GM19324 (cell line): ENCODE data around the gene PPP1R12C.
"Not testable (repeated sequence)": the region's sequence is repeated elsewhere in the genome, so short reads cannot be mapped to it uniquely, and the experiment has no call there.

Experiments
- ATAC-seq: cut with Tn5 transposase; IDR thresholded peaks from one replicate; pipeline ENCODE4 v1.9.1; 2021; ENCODE audit warnings: mild to moderate bottlenecking, moderate library complexity; ENCODE audit not compliant: unreplicated experiment, low FRiP score

PPP1R12C gene

DNA sequence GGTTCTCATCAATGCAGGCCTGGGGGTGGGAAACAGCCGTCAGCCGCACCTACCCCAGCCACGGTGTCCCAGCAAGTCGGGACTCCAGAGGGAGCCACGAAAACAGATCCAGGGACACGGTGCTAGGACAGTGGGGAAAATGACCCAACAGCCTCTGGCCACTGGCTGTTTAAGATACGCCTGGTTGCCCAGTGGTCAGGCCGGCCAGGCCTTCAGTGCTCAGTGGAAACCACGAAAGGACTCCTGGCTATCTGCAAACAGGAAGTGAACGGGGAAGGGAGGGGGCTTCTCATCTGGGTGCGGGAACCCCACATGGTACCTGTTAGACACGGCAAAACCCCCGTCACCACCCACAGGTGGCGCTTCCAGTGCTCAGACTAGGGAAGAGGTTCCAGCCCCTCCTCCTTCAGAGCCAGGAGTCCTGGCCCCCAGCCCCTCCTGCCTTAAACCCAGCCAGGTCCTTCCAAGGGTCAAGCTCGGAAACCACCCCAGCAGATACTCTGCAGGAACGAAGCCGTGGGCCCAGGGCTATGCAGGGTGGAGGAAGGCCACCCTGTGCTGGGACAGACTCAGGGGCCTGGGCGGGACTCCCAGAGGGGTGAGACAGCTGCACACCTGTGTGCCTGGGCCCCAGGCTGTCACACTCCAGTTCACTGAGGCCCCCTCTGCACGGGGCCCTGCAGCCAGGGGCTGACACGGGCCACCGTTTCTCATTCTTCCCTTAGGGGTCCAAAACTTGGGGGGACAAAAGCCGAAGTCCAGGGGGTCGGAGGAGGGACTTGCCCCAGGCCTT, 4.5 kb downstream of the PPP1R12C start:
- no peak for ATAC-seq

DNA sequence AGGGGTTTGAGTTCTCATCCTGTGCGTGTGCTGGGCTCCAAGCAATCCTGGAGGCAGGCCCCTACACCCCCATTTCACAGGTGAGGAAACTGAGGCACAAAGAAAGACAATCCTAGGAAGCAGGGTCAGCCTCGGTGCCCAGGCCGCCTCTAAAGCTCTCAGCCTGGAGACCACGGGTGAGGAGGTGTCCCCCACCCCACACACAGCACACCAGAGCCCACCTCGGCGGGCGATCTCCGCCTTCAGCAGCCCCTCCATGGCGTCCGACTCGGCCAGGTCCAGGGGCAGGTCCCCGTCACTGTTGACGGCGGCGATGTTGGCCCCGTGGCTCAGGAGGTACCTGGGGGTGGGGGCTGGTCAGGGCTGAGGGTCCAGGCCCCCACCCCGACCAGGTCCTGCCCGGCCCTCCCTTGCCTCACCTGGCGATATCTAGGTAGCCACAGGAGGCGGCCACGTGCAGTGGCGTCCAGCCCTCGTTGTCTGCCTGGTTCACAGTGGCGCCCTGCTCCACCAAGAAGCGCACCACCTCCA, 5.1 kb downstream of the PPP1R12C start:
- no peak for ATAC-seq

DNA sequence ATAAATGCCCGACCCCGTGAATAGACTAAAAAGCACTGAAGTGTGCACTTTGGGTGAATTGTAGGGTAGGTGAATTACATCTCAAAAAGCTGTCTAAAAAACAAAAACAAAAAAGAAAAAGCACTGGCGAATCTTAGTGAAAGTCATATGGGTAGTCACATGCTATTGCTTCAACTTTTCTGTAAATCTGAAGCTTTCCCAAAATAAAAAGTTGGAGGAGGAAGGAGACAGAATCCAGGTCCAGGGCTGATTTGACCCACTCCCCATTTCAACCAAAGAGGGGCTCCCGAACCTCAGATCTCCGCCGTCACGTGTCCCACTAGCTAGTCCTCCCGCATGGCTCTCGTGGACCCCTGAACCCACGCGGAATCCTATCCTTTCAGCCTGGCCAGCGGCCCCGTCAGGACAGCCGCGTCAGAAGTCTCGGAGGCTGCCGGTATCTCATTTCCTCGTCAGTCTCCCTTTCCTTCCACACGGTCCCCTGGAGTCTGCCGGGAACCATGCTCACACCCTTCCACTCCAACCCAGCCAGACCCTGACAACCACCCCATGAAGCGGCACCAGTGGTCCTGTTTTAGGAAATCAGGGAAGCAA, 6.1 kb downstream of the PPP1R12C start:
- ATAC-seq, result no peak

DNA sequence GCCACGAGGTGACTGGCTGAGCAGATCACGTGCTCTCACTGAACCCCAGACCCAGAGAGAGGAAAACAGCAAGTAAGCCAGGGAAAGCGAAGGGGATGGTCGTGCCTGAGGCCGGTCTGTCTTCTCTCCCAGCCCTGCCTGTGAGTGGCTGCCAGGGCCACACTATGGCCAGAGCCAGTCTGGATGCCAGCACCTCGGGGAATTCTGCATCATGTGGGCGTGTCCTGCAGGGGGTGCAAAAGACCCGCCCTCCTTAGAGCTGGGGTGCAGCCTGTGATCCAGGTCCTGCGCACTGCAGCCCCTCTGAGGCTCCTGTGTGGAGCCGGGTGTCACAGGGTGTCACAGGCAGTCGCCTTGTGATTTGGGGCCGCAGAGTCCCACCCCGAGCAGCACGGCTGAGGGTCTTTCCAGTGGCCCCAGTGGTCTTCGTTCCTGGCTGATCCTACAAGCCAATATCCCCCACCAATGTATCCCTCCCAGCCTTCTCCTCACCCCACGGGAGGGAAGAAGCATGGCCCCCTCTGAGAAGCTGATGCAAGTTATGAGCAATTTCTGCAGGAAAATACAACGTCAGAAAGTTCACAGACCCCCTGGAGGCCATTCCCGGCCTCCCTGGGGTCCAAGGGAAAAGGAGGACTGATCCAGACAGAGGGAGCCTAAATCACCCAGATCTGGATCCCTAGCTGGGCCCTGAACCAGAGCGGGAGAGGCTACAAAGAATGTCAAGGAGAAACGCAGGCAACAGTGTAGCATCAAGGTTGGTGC, 7.7 kb downstream of the PPP1R12C start:
- ATAC-seq, result no peak

DNA sequence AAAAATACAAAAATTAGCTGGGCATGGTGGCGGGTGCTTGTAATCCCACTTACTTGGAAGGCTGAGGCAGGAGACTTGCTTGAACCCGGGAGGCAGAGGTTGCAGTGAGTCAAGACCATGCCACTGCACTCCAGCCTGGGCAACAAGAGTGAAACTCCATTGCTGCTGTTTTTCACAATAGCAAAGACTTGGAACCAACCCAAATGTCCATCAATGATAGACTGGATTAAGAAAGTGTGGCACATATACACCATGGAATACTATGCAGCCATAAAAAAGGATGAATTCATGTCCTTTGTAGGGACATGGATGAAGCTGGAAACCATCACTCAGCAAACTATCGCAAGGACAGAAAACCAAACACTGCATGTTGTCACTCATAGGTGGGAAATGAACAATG, 10.2 kb downstream of the PPP1R12C start:
- not testable (repeated sequence) for ATAC-seq

DNA sequence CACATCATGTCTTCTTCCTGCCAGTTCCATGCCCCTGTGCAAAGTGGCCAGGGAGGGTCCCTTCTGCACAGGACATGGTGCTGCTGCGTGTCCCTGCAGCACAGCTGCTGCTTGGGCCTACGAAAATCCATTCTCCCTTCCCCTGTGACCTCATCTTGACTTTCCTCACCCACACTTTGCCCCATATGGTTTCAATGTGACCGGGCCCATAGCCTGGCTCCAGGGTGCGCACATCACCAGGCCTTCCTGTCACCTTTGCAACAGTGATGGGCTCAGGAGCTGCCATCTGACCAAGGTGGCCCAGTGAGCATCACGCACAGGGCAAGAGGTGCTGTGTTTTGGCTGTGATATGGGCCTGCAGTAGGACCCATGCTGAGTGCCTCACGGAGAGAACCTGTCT, 10.8 kb downstream of the PPP1R12C start:
- ATAC-seq, result no peak

DNA sequence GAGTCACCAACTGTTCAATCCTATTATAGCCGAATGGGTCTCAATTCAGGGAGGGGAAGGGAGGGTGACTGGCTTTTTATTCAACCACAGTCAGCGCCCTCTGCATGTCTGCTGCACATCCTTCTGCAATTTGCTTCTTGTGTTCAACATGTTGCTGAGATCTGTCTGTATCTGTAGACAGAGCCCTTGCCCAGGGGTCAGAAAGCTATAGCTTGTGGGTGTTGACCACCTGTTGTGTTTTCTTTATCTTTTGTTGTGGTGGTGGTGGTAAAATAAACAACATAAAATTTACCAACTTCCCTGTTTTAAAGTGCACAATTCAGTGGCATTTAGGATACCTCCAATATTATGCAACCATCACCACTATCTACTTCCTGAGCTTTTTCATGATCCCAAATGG, 12.2 kb downstream of the PPP1R12C start:
- no peak for ATAC-seq

DNA sequence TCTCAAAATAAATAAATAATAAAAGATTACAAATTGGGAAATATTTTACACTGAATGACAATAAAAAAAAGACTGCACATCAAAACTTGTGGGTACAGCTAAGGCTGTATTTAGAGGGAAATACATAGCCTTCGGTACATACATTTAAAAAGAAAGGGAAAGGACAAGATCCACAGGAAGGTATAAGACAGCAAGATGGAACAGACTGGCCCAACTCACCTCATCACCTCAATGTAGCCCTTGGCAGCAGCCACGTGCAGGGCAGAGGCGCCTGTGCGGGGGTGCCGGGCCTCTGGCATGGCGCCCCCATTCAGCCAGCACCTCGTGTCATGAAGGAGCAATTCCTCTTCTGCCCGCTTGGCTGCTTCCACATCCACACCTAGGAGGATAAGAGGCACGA, 14.2 kb downstream of the PPP1R12C start:
- ATAC-seq, result no peak

DNA sequence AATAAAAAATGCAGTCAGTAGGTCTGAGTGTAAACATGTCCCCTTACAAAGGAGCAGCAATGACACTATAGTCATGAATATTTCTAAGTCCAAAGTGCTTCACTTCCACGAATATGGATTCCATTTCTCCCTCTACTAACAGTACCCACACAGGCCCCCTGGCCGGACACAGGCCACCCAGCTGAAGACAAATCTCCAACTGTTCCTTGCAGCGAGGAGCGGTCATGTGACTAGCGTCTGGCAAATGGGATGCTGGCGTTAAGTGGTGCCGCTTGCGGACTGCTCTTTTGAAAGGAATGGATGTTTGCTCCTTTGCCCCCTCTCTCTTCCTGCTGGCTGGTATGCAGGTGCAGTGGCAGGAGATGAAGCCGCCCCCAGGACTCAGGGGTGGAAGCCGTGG, 16.2 kb downstream of the PPP1R12C start:
- no peak for ATAC-seq

DNA sequence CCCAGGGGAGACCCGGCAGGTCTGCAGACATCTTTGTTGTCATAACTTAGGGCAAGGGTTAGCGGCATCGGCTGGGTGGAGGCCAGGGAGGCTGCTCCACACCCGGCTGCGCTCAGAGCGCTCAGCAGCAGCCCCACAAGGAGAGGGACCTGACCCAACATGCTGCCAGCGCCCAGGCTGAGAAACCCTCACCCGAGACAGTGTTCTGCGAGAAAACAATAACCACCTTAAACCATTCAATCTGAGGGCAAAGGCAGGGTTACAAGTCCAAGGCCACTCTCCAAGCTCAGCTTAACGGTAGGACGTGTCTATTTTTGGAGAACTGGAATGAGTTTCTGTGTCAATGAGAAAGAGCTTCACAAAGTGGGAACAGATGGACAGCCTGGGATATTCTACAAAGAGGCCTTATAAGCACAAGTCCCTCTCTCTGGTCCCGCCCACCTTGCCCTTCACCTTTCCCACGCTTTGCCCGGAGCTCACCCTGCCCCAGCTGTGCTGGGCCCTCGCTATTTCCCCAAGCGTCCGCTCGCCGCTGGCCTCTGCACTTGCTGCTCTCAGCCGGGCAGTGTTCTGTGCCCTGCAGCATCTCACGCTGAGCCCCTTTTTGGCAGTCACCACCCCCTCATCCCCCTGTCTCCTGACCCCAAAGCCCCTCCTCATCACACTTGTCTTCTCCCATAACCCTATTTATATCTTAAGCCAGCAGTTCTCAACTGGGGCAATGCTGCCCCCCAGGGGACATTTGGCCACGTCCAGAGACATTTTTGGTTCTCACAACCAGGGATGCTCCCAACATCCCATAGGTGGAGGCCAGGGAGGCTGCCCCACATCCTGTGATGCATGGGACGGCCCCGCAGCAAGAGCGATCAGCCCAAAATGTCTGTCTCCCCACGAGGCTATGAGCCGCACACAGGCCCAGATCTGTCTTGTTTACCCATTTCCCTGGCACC, 17.6 kb downstream of the PPP1R12C start:
- ATAC-seq, result no peak

DNA sequence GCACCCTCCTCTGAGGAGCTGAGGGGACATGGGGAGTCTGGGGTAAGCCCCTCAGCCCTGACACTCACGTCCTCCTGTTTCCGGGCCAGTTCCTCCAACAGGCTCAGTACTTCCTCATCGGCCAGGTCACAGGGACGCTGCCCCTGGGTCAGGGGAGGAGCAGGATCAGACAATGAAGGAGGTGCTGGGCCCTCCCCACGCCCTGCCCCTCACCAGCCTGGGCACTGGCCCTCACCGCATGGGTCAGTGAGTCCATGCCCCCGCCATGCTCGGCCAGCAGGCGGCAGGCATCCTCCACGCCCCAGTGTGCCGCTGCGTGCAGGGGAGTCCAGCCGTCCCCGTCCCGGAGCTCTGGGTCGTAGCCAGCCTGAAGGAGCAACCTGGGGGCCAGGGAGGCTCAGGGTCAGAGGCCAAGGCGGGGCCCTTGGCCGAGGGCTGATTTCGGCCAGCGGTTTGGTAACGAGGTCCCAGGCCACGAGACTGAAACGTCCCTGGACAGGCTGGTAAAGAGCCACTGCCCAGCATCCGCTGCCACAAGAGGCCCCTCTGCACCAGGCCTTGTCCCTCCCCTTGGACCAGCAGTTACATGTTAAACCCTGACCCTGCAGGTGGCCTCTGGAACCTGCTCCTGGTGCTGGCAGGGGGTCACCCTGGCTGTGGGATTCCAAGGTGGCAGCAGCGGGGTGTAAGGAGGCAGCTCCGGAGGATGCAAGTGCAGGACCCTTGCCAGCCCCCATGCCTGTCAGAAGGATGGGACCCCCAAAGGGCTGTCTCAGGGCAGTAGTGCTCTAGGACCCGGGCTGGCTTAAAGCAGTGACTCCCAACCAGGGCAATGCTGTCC, 18.5 kb downstream of the PPP1R12C start:
- ATAC-seq, result no peak

DNA sequence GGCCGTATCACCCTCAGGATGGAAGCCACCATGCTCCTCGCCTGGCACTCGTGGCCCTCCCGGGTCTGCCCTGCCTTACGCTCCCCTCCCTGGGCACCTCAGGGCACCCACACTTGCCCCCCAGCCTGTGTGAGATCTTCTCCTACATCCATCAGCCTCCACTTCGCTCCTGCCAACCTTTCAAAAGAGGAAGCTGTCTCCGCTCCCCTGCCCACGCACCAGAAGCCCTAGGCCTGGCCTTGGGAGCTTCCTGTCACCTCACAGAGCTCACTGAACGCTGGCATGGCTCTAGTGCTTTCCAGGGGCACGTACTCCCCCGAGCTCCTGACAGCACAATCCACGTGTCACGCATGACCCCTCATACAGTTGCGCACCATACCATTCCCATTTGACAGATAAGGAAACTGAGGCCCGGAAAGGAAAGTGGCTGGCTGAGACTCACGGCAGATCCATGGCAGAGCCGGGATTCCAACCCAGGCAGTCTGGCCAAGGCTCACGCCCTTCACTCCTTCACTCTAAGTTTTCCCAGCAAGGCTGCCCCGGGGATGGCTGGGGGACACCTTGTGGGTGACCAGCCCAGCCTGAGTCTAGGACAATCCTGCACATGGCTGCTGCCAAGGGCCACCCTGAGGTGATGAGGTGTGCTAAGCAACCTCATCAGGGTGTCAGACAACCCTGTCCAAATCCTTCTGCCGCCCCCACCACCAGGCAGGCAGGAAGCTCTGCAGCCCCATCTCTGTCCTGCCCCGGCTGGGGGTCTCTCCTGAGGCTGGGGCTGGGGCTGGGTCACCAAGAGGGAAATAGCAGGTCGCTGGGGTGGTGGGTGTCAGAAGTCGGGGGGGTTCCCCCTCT, 19.3 kb downstream of the PPP1R12C start:
- ATAC-seq, result no peak

DNA sequence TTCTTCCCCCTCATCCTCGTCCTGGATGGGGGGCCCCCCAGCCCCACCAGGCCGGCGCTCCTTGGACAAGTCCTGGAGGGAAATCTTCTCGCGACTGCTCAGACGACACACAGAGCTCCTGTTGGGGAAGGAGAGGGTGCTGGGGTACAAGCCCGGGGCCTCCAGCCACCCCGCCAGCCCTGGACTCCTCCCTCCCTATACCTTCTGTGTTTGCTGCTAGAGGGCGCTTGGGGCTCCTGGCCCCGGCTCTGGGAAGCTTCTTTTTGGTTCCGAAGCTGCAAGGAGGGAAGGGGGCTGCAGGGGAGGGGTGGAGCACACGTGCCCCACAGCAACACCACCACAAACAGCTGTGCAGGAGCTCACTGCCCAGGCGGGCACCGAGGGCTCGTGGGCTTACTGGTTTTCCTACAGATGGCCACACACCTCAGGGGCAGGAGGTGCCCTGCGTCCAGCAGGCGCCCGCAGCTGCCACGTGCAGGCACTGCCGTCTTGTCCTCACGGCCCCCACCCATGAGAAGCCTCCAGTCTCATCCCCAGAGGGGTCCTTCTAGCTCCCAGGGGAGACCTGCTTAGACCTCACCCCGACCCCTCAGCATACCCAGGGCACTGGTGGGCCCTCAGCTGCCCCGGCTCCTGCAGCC, 21.3 kb downstream of the PPP1R12C start:
- ATAC-seq, result no peak

DNA sequence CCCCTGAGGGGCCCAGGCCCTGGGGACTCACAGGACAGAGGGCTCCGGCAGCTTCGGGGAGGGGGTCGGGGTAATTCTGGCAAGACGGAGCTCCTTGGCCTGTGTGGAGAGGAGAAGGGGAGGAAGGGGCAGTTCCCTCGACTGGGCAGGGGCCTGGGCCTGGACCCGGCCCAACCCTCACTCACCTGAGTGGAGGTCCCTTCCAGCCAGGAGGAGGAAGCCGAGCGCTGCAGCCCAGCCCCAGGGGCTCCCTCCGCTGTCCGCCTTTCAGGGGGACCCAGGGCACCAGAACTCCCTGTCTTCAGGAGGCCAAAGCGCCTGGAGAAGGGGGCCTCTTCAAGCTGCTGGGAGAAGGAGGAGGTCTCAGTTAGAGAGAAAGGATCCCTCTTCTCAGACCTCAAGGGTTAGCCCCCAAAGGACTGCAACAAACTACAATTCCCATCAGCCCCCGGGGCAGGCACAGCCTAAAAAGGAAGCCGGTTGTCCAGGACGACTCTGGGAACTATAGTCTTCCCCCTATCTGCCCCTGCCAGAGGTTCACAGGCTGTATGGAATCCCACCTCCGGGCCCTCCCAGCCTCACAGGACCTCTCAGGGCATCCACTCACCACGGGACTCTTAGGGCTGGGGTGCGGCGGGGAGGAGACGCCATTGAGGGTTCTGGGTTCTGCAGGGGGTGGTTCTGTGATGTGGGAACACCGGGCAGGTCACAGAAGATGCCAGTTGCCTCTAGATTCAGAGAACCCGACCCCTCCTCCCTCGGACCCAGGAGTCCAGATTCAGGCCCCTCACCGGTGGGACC, 22.0 kb downstream of the PPP1R12C start:
- no peak for ATAC-seq

DNA sequence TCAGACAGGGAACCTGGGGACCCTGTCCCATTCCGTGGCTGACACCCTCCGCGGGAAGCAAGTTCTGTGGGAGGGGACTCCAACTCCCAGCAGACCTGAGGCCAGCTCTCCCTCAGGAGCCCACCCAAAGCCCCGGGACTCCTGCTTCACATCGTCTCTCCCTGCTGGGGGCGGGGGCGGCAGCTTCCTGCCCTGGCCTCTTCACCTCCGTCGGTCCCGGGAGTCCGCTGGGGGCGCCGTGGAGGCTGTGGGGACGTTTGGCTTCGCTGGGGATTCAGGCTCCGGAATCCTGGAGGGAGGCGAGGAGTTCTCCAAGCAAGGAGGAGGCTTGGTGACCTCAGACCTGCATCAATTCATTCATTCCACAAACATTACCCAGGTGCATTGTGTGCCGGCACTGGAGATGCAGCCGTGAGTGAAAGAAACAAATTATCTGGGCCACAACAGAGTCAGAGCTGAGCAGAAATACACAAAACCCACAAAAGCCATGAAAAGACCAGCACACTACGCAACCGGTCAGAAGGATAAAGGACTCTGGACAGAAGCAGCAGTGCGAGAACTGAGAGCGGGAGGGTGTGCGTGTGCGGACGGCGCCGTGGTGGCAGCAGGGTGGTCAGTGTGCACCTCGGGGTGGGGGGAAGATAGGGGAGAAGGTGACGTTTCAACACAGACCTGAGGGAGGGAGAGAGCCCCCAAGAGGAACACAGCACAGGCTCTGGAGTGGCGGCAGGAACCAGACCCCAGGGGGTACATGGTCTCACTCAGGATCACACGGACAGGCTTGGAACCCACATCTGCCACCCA, 22.8 kb downstream of the PPP1R12C start:
- ATAC-seq, result no peak
